Measurements from ENCODE around the gene ZNRF2. TPM values are rescaled to one million over a fixed set of nuclear protein-coding genes. Genes with fewer than 3 reads are reported as not detected.
A peak's percentile ranks its signal among the peaks of the same experiment; 100 is the strongest.
"Not testable (repeated sequence)": the region's sequence is repeated elsewhere in the genome, so short reads cannot be mapped to it uniquely, and the experiment has no call there.

ZNRF2 gene
- total RNA-seq, 1 donor from 2014 or later = 8.1 TPM

DNA sequence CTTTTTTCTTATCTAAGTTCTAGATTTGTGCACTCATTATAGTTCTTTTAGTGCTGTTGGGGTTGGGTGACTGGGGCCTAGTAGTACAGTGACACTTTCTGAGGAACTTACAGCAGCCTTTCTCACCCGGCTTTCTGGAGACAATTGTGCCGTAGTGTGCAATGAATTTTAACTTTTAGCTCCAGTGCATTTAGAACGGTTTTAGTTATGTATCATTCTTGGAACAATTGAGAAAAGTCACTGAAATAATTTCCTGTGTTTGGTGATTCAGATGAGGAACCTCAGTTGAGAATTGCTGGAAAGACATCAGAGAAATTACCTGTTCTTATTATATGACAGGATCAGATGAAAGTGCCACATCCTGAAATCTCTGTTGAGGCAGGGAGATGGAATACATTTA, 3.2 kb downstream of the ZNRF2 start:
- DNase-seq (ENCODE audit: low read depth in 2 of 2) = peak in 1 of 2 donors; percentile 28

DNA sequence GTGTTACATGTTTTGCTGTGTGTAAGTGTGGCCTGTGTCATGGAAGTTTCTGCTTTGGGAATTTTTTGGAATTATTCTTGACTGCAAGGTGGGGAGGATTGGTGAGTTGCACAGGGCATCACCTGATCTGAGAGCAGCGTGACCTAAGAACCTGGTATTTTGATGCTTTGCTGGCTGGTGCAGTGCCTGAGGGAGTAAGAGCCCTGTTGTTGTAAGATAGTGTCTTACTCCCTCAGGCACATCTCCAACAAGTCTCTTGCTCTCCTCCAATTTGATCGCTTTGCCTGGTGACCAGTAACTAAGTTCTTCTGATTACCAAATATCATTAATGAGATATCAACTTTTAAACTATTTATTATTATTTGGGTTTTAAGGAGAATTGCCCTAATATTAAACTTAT, 5.2 kb downstream of the ZNRF2 start:
- not testable (repeated sequence) for DNase-seq (ENCODE audit: low read depth in 2 of 2)

DNA sequence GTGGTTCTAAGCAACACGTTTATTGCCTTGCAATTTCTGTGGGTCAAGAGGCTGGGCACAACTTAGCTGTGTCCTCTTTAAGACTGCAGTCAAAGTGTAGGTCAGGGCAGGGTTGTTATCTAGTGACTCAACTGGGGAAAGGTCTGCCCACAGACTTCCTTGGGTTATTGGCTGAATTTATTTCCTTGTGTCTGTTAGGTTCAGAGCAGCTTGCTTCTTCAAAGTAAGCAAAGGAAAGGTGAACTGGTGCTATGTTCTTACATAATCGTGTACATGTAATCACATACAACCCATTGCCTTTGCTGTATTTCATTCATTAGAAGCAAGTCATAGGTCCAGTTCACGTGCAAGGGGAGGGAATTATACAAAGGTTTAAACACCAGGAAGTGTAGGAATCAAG, 5.9 kb downstream of the ZNRF2 start:
- DNase-seq (ENCODE audit: low read depth in 2 of 2) = peak in 1 of 2 donors; percentile 54

DNA sequence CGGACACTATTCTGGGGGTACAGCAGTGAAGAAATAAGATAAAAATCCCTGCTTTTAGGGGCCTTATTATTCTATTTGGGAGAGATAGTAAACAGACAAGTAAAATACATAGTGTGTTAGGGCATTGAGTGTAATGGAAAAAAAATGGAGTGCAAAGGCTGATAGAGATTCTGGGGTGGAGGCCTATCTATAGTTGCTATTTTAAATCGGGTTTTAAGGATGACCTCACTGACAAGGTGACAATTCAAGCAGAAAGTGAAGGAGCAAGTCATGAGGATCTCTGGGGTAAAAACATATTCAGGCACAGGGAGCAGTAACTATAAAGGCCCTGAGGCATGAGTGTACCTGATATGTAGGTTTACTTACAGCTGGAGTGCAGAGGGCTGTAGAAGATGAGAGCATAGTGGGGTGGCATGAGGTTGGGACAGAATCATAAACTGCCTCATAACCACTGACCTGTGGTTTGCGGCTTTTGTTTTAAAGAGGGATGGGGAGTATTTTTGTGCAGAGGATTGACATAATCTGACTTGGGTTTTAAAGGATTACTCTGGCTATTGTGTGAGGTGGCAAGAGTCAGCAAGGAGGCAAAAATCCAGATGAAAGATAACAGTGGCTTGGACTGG, 8.1 kb downstream of the ZNRF2 start:
- DNase-seq (ENCODE audit: low read depth in 2 of 2) = not testable (repeated sequence)

DNA sequence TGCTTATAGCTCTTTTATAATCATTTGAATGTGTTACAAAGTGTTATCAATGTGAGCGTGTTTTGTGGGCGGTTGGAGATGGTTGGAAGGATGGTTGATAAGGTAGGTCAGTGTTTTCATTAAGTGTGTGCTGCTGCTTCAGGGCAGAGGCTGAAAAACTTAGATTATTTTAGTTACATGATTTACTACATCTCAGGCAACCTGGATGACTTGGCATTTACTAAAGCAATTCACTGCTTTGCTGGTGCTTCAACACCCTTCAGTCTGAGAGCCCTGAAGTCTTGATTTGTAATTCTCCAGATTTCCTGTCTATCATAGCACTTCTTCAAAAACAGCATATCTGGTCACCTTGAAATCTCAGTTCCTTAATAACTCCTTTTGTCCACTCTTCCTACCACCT, 11.9 kb downstream of the ZNRF2 start:
- not testable (repeated sequence) for DNase-seq (ENCODE audit: low read depth in 2 of 2)

DNA sequence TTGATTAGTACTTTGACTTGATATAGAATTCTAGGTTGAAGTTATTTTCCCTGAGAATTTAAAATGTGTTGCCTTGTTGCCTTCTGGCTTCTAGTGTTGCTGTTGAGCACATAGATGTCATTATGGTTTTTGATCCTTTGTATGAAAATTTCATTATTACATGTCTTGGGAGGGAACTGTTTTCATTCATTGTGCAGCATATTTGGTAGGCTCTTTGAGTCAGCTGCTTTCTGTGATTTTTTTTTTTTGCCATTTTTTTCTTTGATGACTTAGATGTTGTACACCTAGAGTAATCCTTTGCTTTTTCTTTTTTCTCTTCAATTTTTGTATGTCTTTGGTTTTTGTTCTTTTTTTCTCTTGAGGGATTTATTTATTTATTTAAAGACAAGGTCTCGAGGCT, 13.1 kb downstream of the ZNRF2 start:
- not testable (repeated sequence) for DNase-seq (ENCODE audit: low read depth in 2 of 2)

DNA sequence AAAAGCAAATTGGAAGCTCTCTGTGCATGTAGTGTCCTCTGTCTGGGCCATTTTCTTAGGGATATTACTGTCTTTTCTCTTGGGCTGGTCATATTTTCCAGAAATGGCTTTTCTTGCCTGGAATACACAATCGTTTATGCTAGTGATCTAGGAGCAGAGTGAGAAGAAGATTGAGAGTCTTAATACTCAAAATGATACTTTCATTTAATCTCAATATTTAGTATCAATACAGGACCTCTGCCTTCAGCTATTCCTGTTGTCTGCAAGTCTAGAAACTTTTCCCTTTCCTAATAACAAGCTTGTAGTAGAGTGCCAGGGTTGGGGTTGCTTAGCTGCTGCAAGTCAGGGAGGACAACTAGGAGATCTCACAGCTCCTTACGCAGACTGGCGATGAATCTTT, 14.0 kb downstream of the ZNRF2 start:
- not testable (repeated sequence) for DNase-seq (ENCODE audit: low read depth in 2 of 2)

DNA sequence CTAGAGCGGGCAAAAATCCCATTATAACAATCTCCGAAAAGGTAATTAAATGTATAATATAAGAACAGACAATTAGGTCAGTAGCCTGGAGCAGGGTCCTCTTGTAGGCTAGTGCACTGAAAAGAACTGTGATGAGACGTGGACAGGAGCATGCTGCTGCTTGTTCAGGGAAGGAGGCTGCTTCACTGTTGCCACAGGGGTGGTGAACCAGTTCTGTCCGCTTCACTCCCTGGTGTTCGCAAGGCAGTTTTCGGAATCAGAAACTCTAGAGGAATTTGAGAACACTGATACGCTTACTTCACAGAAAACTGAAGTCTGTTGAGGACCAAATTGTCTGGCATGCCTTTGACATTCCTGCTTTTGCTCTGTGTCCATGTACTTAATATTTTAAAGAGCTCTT, 17.4 kb downstream of the ZNRF2 start:
- no peak for DNase-seq (ENCODE audit: low read depth in 2 of 2)

DNA sequence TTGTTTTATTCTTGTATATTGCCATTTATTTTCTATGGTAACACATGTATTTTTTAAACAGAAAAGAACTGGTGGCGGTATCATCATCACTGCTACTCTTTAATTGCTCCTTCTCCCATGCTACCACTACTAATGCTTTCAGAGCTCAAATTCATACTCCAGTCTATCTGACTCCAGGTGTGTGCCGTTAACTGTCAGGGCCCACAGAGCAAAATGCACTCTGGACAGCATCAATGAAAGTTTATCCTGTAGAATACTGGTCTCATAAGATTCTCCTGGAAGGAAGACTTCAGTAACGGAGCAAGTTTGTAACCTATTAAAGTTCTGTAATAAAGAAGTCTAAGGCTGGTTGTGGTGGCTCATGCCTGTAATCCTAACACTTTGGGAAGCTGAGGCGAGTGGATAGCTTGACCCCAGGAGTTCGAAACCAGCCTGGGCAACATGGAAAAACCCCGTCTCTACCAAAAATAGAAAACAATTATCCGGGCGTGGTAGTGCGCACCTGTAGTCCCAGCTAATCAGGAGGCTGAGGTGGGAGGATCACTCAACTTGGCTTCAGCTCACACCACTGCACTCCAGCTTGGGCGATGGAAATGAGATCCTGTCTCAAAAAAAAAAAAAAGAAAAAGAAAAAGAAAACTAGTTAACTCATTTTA, 18.4 kb downstream of the ZNRF2 start:
- DNase-seq (ENCODE audit: low read depth in 2 of 2) = no peak

DNA sequence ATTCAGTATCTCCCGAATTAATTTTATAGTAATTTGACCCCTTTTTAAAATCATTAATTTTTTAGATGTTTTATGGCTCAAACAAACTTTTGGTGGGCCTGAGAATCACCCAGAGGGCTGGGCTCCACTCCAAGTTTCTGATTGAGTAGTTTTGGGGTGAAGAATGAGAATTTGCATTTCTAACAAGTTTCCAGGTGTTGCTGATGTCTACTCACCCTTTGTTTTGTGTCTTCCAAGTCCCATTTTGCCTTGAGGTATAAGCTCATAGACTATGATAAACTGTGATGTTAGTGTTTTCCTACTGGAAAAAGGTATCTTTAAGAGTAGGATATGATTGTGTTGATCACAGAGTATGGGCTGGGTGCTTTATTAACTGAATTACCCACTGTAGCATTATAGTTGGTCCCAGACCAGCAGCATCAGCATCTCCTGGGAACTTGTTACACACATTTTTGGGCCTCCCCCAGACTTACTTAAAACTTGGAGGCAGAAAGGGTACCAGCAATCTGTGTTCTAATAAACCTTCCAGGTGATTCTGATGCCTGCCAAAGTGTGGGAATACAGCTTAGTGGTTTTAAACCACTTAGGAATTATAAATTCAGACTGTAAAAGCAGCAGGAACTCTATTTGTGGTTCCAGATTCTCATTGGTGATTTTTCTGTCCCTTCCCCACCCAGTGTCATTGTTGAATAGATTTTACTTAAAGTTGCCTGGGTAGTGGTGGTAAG, 19.1 kb downstream of the ZNRF2 start:
- no peak for DNase-seq (ENCODE audit: low read depth in 2 of 2)

DNA sequence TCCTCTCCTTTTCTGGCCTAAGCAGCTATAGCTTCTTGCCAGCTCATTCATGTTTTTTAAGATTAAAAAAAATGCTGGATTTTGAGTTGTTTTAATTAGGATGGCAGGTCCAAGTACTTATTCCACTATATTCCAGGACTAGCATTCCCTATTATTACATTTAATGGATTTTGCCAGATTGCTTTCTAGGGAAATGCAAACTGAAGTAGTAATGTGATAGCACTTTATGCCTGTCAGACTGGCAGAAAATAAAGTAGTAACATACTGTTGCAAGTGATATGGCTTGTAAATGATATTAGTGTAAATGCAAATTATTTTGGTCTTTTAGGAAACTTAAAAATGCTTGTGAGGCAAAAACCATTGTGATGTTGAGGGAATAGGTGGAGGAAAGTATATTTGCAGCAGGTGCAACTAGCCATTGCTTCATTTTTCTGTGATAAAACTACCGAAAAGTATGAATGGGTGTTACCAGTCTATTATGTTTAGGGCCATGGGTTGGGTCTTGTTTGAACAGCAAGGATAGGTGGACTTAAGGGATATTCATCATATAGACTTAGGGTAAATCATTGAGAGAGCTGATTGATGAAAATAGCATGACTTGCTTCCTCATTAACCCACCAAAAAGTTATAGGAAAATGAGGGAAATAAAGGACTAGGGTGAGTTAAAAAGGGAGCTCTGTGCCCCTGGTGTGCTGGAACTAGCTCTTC, 19.9 kb downstream of the ZNRF2 start:
- DNase-seq (ENCODE audit: low read depth in 2 of 2) = no peak

DNA sequence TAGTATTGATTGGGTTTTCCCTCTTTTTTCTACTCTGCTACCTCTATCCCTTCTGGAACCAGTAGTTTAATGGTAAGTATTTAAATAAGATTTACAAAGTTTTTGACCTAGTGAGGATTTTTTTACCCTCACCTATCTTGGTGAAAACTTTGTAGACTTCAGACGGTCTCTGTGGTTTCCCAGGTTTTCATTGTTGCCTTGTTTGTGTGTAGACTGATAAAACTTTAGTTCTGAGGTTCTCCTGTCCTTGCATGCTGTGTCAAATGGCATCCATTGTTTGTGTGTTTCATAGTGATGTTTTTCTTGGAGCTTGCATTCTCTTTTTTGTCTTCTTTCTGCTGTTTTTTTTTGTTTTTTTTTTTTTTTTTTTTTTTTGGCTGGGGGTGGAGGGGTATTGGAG, 22.6 kb downstream of the ZNRF2 start:
- DNase-seq (ENCODE audit: low read depth in 2 of 2) = no peak

DNA sequence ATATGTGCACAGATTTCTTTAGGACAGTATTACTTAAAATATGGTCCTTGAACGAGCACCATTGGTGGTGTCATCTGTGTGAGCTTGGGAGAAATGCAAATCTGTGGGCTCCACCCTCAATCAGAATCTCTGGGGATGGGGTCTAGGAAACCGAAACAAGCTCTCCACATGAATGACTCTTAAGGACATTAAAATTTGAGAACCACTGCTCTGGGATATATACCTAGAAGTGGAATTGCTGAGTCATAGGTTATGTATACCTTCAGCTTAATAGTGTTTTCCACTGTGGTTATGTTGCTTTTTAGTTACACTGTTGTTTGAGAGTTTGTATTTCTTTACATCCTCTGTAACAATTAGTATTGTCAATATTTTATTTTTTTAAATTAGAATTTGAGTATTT, 24.0 kb downstream of the ZNRF2 start:
- DNase-seq (ENCODE audit: low read depth in 2 of 2) = no peak

DNA sequence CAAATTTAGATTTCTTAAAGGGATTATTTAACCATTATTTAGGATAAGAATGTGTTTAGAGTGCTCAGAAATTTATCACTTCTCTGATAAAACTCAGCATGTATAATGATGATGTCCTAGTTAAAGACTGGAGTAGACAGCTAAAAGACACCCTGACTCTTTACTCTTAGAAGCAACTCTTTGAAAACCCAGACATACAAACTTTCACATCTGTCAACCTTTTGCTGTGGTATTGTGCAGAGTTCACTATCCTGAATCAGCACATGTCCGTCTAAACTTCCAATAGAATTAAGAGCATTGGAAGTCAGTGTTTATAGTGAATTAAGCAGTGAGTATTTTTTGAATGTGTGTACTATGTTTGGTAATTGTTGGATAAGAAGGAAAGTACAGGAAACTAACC, 24.9 kb downstream of the ZNRF2 start:
- no peak for DNase-seq (ENCODE audit: low read depth in 2 of 2)

DNA sequence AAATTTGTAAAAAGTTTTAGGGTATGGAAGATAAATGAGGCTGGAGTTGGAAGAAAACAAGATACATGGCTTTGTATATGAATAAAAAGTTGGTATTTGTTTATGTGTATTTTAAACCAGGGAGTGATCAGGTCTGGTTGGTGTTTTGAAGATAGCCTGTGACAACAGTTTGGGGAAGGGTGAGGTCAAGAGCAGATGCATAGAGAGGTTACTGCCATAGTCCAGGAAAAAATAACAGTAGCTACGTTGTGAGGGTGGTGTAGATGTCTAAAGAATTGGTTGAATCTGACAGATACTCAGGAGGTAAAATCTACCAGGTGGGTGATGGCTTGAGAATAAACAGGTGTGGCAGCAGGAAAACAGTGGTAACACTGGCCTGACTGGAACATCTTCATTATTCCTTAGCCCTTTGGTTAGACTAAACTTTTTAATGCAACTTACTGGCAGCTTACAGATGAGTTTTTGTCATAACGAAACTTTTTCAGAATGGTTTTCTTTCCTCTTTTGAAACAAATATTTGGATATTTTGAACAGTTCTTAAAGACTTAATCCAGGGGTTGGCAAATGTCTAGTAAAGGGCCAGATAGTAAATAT, 25.5 kb downstream of the ZNRF2 start:
- DNase-seq (ENCODE audit: low read depth in 2 of 2) = no peak

DNA sequence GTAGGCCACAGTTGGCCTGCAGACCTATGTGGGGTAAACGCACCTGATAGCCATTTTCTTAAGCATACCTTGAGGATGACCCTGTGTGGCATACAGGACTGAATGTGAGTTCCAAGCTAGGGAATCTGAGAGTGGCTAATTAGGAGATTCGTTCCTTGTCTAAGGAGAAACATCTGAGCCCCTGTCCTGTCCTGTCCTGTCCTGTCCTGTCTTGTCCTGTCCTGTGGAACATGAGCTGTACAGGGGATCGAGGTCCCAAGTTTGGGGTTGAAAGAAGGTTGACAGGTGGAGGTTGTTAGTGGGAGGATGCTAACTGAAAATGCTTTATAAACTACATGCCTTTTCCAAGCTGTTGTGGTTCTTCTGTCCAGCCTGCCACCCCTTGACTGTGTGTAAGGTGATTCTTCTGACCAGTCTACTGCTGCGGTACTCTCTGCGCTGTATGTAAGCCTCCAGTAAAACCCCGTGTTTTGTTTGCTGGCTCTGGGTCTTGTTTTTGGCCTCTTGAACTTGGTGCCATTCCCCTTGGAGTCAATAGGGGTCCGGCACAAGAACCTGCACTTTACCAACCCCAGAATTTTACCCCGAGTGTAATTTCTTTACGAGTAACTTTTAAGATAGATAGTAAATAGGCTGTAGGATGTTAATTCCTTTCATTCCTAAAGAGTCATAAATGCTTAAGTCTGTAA, 26.4 kb downstream of the ZNRF2 start:
- no peak for DNase-seq (ENCODE audit: low read depth in 2 of 2)

DNA sequence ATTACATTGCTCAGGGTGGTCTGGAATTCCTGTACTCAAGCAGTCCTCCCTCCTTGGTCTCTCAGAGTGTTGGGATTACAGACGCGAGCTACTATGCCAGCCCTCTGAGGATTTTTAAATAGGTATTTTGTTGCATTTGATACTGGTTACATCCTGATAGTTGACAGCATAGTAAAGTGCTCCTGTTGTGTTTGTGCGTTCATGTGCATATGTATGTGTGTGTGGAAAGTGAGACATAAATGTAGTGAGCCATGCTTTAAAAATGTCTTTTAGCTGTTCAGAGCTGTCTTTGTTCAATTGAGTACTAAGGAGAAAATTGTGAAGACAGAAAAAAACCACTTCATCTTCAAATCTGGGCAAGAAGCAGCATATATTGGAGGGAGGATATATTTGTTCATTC, 27.8 kb downstream of the ZNRF2 start:
- DNase-seq (ENCODE audit: low read depth in 2 of 2) = no peak

DNA sequence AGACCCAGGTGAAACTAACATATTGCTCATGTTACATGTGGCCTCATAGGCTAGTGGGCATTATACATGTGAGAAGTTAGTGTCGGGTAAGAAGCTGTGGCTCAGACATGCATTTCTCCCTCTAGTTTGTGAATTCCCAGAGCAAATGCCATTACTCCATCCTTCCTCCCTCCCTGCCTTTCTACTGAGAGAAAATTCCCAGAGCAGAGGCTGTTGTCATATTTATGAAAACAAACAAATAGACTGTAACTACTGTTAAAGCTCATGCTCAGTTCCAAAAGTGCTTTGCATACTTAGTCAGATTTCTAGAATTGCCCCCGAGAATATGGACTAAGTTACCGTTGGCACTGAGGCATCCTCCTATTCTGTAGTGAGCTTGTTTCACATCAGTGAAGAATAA, 29.0 kb downstream of the ZNRF2 start:
- DNase-seq (ENCODE audit: low read depth in 2 of 2) = no peak

DNA sequence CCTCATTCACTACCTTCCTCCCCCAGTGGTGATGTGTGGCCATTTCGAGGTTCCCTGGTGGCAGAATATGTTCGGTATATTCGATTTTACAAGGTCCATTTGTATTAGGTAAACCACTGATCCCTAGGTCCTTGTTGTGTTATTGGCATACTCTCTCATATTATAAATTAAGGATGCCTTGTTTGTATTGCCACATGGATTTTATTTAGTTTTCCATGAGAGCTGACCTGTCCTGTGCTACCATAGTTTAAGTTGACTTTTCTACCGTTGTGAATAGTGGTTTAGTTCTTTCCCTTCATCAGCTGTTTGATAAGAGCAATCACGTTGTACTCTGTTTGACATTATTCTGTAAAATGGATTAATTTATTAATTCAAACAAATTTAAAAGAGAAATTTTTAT, 29.4 kb downstream of the ZNRF2 start:
- DNase-seq (ENCODE audit: low read depth in 2 of 2) = no peak

DNA sequence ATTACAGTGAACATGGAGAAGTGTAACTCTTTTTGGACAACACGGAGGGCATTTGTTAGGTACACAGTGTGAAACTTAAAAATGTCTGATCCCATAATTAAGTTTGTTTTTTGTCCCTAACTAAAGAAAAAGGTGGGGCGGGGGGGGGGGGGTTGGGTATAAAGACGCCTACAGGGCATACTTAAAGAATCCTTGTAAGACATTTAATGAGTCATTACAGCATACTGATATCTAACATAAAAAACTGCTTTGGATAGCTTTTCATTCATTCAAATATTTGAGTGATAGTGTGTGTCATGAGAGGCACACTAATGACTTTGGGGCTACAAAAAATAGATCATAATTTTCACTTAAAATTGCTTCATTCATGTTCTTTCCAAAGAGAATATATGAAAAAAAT, 31.2 kb downstream of the ZNRF2 start:
- DNase-seq (ENCODE audit: low read depth in 2 of 2) = no peak

DNA sequence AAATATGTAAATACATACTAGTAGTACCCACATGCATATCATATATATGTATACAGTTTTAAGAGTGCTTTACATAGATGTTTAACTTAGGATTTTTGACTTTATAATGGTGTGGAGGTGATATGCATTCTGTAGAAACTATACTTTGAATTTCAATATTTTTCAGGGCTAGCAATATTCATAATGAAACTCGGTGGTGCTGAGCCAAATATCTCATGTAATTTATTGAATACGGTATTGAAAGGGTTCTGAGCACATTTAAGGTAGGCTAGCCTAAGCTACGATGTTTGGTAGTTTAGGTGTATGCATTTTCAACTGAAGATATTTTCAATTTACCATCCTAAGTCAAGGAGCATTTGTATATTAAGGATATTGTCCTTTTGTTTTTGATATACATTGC, 36.0 kb downstream of the ZNRF2 start:
- DNase-seq (ENCODE audit: low read depth in 2 of 2) = no peak

Data from lung microvascular endothelial cell (primary cell).